ENCODE results near the gene GMCL2.

- no peak for TF ChIP-seq POLR2A (IDR thresholded peaks at IDR 0.05)
- TF ChIP-seq, protein P1, sequence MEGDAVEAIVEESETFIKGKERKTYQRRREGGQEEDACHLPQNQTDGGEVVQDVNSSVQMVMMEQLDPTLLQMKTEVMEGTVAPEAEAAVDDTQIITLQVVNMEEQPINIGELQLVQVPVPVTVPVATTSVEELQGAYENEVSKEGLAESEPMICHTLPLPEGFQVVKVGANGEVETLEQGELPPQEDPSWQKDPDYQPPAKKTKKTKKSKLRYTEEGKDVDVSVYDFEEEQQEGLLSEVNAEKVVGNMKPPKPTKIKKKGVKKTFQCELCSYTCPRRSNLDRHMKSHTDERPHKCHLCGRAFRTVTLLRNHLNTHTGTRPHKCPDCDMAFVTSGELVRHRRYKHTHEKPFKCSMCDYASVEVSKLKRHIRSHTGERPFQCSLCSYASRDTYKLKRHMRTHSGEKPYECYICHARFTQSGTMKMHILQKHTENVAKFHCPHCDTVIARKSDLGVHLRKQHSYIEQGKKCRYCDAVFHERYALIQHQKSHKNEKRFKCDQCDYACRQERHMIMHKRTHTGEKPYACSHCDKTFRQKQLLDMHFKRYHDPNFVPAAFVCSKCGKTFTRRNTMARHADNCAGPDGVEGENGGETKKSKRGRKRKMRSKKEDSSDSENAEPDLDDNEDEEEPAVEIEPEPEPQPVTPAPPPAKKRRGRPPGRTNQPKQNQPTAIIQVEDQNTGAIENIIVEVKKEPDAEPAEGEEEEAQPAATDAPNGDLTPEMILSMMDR (IDR thresholded peaks at IDR 0.05) = no peak
Measured at GRCh38 chr5:178162481-178162880, 24.7 kb downstream of the GMCL2 start.

All from right lobe of liver (tissue), 4 donors.